RWPE2 (cell line): Measurements from ENCODE around the gene SPATA9.

ENCODE experiments used
- ATAC-seq: fragments of 200-7000 bp; cut with Tn5 transposase; 3 replicates; pipeline ENCODE4 v1.9.1; 2021; ENCODE audit warnings: low read depth
- DNase-seq: peaks from one replicate; pipeline ENCODE4 v3.0.0-alpha.2; 2020; ENCODE audit warnings: low spot score
- H3K27ac ChIP-seq: fragments of 450-650 bp; 2 replicates; pipeline ENCODE4 v1.5.1; 2017; ENCODE audit warnings: mild to moderate bottlenecking; ENCODE audit not compliant: poor library complexity, severe bottlenecking
- H3K27me3 ChIP-seq: fragments of 250-450 bp; sonication (Bioruptor Pico); 2 replicates; pipeline ENCODE4 v1.5.1; 2021; ENCODE audit warnings: mild to moderate bottlenecking, moderate library complexity; ENCODE audit not compliant: insufficient read depth, poor library complexity, severe bottlenecking
- H3K36me3 ChIP-seq: fragments of 250-450 bp; sonication (Bioruptor Pico); 2 replicates; pipeline ENCODE4 v1.5.1; 2020; ENCODE audit warnings: low read depth, mild to moderate bottlenecking, moderate library complexity
- H3K4me1 ChIP-seq: fragments of 250-450 bp; sonication (Bioruptor Pico); 2 replicates; pipeline ENCODE4 v1.5.1; 2021; ENCODE audit warnings: mild to moderate bottlenecking, moderate library complexity; ENCODE audit not compliant: insufficient read depth, poor library complexity, severe bottlenecking
- H3K4me3 ChIP-seq: fragments of 250-450 bp; sonication (Bioruptor Pico); 2 replicates; pipeline ENCODE4 v1.5.1; 2021; ENCODE audit warnings: mild to moderate bottlenecking, moderate library complexity; ENCODE audit not compliant: severe bottlenecking
- H3K9me3 ChIP-seq: fragments of 250-450 bp; sonication (Bioruptor Pico); 2 replicates; pipeline ENCODE4 v1.5.1; 2021; ENCODE audit warnings: mild to moderate bottlenecking, moderate library complexity; ENCODE audit not compliant: severe bottlenecking
- TF ChIP-seq, protein P1 (sequence below): fragments of 450-650 bp; IDR thresholded peaks from one replicate; pipeline ENCODE4 v1.5.1; 2017; ENCODE audit warnings: mild to moderate bottlenecking, moderate library complexity; ENCODE audit not compliant: poor library complexity, severe bottlenecking

The SPATA9 gene

GRCh38 chr5:95619096-95619495 is 63.7 kb downstream of the SPATA9 start:
- DNase-seq (no peak), ATAC-seq (no peak)
- Histone ChIP-seq H3K27me3 (no peaks in the 10 kb centered on the region), H3K9me3 (no peaks in the 10 kb centered on the region), H3K36me3 (no peaks in the 10 kb centered on the region; the same call in 1 of the 2 replicates), H3K4me1 (peaks cover 18% of the 10 kb centered on the region), H3K4me3 (no peak overlapping the region), H3K27ac (no peak overlapping the region)
- TF ChIP-seq, protein P1, sequence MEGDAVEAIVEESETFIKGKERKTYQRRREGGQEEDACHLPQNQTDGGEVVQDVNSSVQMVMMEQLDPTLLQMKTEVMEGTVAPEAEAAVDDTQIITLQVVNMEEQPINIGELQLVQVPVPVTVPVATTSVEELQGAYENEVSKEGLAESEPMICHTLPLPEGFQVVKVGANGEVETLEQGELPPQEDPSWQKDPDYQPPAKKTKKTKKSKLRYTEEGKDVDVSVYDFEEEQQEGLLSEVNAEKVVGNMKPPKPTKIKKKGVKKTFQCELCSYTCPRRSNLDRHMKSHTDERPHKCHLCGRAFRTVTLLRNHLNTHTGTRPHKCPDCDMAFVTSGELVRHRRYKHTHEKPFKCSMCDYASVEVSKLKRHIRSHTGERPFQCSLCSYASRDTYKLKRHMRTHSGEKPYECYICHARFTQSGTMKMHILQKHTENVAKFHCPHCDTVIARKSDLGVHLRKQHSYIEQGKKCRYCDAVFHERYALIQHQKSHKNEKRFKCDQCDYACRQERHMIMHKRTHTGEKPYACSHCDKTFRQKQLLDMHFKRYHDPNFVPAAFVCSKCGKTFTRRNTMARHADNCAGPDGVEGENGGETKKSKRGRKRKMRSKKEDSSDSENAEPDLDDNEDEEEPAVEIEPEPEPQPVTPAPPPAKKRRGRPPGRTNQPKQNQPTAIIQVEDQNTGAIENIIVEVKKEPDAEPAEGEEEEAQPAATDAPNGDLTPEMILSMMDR, result no peak

GRCh38 chr5:95617057-95617456 is 65.7 kb downstream of the SPATA9 start:
- no peak overlapping the region for H3K4me3 ChIP-seq
- TF ChIP-seq, protein P1, result no peak
- H3K4me1 ChIP-seq, result peaks cover 18% of the 10 kb centered on the region
- H3K36me3 ChIP-seq, result no peaks in the 10 kb centered on the region; the same call in 1 of the 2 replicates
- H3K27ac ChIP-seq, result peak overlapping the region; percentile 81
- peaks cover 4% of the 10 kb centered on the region for H3K9me3 ChIP-seq
- ATAC-seq, result peak; percentile 96
- peak; percentile 91 for DNase-seq
- no peaks in the 10 kb centered on the region for H3K27me3 ChIP-seq

DNA sequence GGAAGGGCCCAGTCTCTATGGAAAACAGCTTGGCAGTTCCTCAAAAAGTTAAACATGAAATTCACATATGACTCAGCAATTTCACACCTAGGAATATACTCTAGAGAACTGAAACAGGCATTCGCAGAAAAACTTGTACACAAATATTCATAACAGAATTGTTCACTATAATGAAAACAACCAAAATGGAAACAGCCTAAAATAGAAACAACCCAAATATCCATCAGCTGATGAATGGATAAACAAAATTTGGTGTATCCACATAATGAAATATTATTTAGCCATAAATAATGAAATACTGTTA is 67.7 kb downstream of the SPATA9 start:
- Histone ChIP-seq H3K4me1 (peaks cover 18% of the 10 kb centered on the region), H3K9me3 (peaks cover 4% of the 10 kb centered on the region), H3K27me3 (no peaks in the 10 kb centered on the region), H3K36me3 (no peaks in the 10 kb centered on the region; the same call in 1 of the 2 replicates), H3K4me3 (no peak overlapping the region), H3K27ac (no peak overlapping the region)
- no peak for ATAC-seq
- TF ChIP-seq, protein P1, result no peak
- DNase-seq, result no peak

GRCh38 chr5:95613514-95613913 is 69.3 kb downstream of the SPATA9 start:
- TF ChIP-seq, protein P1, result no peak
- Histone ChIP-seq H3K4me1 (peaks cover 18% of the 10 kb centered on the region), H3K9me3 (peaks cover 4% of the 10 kb centered on the region), H3K36me3 (no peaks in the 10 kb centered on the region; the same call in 1 of the 2 replicates), H3K27ac (no peak overlapping the region), H3K4me3 (no peak overlapping the region), H3K27me3 (no peaks in the 10 kb centered on the region)
- no peak for DNase-seq
- ATAC-seq, result no peak

- Histone ChIP-seq H3K4me3 (no peak overlapping the region), H3K27me3 (no peaks in the 10 kb centered on the region), H3K9me3 (peaks cover 4% of the 10 kb centered on the region), H3K27ac (no peak overlapping the region), H3K4me1 (peaks cover 5% of the 10 kb centered on the region), H3K36me3 (no peaks in the 10 kb centered on the region)
- ATAC-seq (no peak), DNase-seq (no peak)
- TF ChIP-seq, protein P1, result no peak
Observed at GRCh38 chr5:95611396-95611795, 71.4 kb downstream of the SPATA9 start.
